SH-SY5Y (cell line): ENCODE data around the gene CBY1.

Experiments
- GATA2 ChIP-seq: IDR thresholded peaks from 2 replicates; pipeline ENCODE4 v1.6.1; 2011; ENCODE audit warnings: mild to moderate bottlenecking, low read depth, low read length
- GATA3 ChIP-seq: IDR thresholded peaks from 2 replicates; pipeline ENCODE4 v1.6.1; 2011; ENCODE audit warnings: low read depth, mild to moderate bottlenecking, low read length, moderate library complexity

DNA sequence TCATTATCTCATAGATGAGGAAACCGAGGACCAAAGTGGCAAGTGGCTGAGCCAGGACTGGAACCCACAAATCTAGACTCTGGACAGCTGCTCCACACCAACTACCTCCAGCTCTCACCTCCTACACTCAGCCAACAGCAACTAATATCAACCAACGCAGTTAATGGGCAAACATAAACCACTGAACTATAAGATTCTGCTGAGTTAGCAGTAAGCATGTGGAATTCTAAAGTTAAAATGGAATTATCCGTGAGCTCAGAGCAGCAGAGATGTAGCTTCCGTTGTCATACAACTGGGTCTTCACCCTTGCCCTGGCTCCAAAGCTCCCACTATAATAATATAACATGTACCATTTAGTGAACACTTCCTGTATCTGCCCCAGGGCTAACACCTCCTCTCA is 27.3 kb upstream of the CBY1 start:
- TF ChIP-seq GATA3 (no peak), GATA2 (no peak)
